ENCODE measurements around the gene KCNAB2. TPM values are rescaled to one million over a fixed set of nuclear protein-coding genes. Genes with fewer than 3 reads are reported as not detected.
"Not testable (repeated sequence)": the region's sequence is repeated elsewhere in the genome, so short reads cannot be mapped to it uniquely, and the experiment has no call there.

KCNAB2 gene
- total and polyA plus RNA-seq, 9 donors = 2.4 to 7.8 (median 5.4) TPM

DNA sequence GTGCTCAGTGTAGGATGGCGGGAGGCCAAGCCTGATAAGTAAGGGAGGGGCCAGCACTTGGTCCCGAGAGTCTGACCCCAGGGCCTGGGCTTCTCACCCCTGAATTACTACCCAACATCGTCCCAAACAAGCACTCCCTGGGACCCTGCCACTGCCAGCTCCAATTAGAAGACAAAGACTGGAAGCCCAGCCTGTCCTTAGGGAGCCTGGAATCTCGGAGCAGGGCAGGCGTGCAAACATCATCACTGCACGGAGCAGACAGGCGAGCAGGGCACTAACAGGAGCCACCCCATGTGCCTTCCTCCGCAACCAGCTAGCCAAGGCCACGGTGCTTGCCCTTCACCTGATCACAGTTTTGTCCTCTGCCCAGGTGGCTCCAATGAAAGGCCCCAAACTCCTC is 23.2 kb downstream of the KCNAB2 start:
- Histone ChIP-seq H3K4me3 (ENCODE audit: low read length) (no peak overlapping the region), H3K4me1 (ENCODE audit: control insufficient read depth, insufficient read depth, low read length) (peaks cover 27% of the 10 kb centered on the region), H3K27me3 (ENCODE audit: control insufficient read depth, insufficient read depth, low read length) (peaks cover 18% of the 10 kb centered on the region), H3K9me3 (replicated peaks; ENCODE audit: control insufficient read depth, low read depth, low read length) (no peaks in the 10 kb centered on the region), H3K27ac (ENCODE audit: low read length) (no peak overlapping the region), H3K36me3 (ENCODE audit: control insufficient read depth, insufficient read depth, low read length) (no peaks in the 10 kb centered on the region)
- WGBS (ENCODE audit: insufficient coverage) = 72% methylated on average over 7 of the region's 9 CpGs
- DNase-seq = no peak

DNA sequence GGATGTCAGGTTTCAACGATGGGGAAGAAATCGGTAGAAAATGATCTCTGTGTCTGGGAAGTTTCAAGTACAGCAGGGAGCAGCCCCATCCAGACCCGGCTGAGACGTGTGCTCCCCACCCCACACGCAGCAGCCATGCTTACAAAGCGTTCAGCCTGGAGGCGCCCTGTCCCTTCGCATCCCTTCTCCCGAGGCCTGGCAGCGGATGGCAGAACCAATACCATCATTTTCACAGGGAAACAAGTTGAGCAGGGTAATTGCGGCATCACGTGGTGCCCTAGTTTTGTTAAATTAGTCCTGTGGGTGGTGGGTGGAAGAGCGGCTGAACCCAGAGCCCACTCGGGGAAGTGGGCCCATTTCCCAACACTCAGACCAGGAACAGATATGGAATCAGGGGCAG is 23.9 kb downstream of the KCNAB2 start:
- Histone ChIP-seq H3K27ac (ENCODE audit: low read length) (no peak overlapping the region), H3K9me3 (replicated peaks; ENCODE audit: control insufficient read depth, low read depth, low read length) (no peaks in the 10 kb centered on the region), H3K4me3 (ENCODE audit: low read length) (no peak overlapping the region), H3K4me1 (ENCODE audit: control insufficient read depth, insufficient read depth, low read length) (peaks cover 25% of the 10 kb centered on the region), H3K36me3 (ENCODE audit: control insufficient read depth, insufficient read depth, low read length) (no peaks in the 10 kb centered on the region), H3K27me3 (ENCODE audit: control insufficient read depth, insufficient read depth, low read length) (peaks cover 16% of the 10 kb centered on the region)
- 74% methylated on average over 4 of the region's 14 CpGs for WGBS (ENCODE audit: insufficient coverage)
- DNase-seq = no peak

DNA sequence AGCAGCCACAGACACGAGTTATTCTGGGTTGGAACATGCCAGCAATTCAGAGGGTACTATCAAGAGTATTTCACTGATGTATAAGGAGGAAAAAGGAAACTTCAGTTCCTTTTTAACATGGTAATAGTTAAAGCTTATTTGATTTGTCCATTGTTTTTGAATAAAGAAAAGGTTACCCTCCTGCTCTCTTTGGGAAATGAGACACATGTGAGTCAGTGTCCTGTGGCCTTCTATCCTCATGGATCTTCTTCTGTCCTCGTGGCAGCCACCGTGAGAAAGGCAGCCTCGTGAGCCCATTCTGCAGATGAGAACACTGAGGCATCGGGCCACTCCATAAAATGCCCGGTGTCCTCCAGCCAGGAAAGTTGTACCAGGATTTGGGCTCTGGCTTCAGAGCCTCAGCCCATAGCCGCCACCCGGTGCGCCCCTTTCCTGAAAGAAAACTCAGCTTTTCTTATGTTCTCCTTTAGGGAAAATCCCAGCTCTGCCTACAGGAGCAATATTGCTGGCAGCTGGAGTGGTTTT is 24.8 kb downstream of the KCNAB2 start:
- WGBS (ENCODE audit: insufficient coverage) = 95% methylated on average over 5 of the region's 9 CpGs
- Histone ChIP-seq H3K4me1 (ENCODE audit: control insufficient read depth, insufficient read depth, low read length) (peaks cover 16% of the 10 kb centered on the region), H3K27me3 (ENCODE audit: control insufficient read depth, insufficient read depth, low read length) (peaks cover 14% of the 10 kb centered on the region), H3K4me3 (ENCODE audit: low read length) (no peak overlapping the region), H3K36me3 (ENCODE audit: control insufficient read depth, insufficient read depth, low read length) (no peaks in the 10 kb centered on the region), H3K9me3 (replicated peaks; ENCODE audit: control insufficient read depth, low read depth, low read length) (no peaks in the 10 kb centered on the region), H3K27ac (ENCODE audit: low read length) (no peak overlapping the region)
- no peak for DNase-seq

DNA sequence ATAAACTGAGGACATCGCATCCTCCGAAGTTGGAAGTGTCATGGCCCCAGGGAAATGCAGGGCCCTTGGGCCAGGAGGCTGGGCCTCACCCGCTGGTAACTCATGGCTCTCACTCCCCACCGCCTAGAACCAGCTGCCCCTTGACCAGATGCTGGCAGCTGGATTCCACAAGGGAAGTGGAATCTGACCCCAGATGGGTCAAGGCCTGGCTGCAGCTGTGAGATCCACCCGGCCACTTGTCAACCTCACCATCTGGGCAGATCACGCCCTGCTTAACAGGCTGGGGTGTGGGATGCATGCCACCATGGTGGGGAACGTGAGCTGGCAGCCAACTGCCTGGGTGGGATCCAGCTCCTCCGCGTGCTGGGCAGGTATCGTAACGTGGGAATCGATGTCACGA is 25.5 kb downstream of the KCNAB2 start:
- Histone ChIP-seq H3K9me3 (replicated peaks; ENCODE audit: control insufficient read depth, low read depth, low read length) (no peaks in the 10 kb centered on the region), H3K36me3 (ENCODE audit: control insufficient read depth, insufficient read depth, low read length) (no peaks in the 10 kb centered on the region), H3K27ac (ENCODE audit: low read length) (no peak overlapping the region), H3K4me3 (ENCODE audit: low read length) (no peak overlapping the region), H3K27me3 (ENCODE audit: control insufficient read depth, insufficient read depth, low read length) (peaks cover 8% of the 10 kb centered on the region), H3K4me1 (ENCODE audit: control insufficient read depth, insufficient read depth, low read length) (peaks cover 12% of the 10 kb centered on the region)
- peak; percentile 58 for DNase-seq
- 67% methylated on average over 13 of the region's 13 CpGs for WGBS (ENCODE audit: insufficient coverage)

DNA sequence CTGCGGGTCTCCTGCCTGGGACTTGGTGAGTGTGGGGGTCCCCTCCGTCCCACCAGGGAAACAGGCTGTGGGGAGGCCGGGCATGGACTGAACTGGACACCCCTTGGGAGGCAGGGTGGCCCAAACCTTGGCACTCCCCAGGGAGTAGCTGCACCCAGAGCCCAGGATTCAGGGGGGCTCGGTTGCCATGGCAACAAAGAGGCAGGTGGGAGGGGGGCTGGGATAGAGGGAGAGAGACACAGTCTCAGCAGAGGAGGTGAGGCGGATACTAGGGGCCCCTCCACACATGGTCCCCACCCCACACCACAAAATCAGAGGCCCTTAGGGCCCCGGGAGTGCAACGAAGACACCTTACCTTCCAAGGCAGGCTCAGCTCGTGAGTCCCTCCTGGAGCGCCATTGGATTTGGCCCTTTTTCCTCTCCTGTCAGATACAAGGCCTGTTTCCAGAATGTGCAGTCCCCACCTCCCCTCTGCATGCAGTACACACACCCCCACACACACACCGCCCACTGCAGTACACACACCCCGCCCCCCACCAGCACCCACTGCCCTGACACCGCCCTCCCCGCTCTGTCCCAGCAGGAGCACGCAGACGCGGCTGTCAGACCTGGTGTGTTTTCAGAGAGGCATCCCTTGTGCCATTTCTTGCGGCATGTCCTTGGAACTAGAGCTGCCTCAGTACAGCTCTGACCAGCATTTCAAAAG is 27.2 kb downstream of the KCNAB2 start:
- no peak for DNase-seq
- peaks cover 4% of the 10 kb centered on the region for H3K27me3 ChIP-seq (ENCODE audit: control insufficient read depth, insufficient read depth, low read length)
- no peak overlapping the region for H3K4me3 ChIP-seq (ENCODE audit: low read length)
- H3K9me3 ChIP-seq (replicated peaks; ENCODE audit: control insufficient read depth, low read depth, low read length) = no peaks in the 10 kb centered on the region
- WGBS (ENCODE audit: insufficient coverage) = 63% methylated on average over 14 of the region's 17 CpGs
- no peak overlapping the region for H3K27ac ChIP-seq (ENCODE audit: low read length)
- H3K36me3 ChIP-seq (ENCODE audit: control insufficient read depth, insufficient read depth, low read length) = no peaks in the 10 kb centered on the region
- H3K4me1 ChIP-seq (ENCODE audit: control insufficient read depth, insufficient read depth, low read length) = peaks cover 12% of the 10 kb centered on the region

DNA sequence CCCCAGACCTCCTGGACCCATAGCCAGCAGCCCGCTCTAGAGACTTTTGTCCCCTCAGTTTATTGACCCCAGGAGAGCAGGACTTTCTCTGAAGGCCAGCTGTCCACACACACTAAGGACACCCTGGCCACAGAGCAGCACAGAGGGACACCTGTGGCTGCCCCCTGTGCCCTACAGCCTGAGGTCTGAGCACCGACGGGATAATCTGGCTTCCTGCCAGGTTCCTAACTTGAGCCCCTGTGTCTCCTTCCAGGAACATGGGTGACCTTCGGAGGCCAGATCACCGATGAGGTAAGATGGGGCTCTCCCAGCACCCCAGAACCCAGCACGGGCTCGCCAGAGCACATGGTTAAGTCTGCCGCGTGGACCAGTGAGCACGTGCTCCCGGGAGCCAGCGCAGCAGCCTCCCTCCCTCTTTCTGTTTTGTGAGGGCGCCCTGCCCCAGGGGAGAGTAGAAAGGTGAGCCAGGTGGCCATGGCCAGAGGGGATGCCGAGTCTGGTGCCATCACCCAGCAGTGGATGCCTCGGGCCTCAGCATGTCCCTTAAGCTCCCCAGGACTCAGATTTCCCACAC is 27.9 kb downstream of the KCNAB2 start:
- DNase-seq = no peak
- Histone ChIP-seq H3K36me3 (ENCODE audit: control insufficient read depth, insufficient read depth, low read length) (no peaks in the 10 kb centered on the region), H3K27ac (ENCODE audit: low read length) (no peak overlapping the region), H3K4me1 (ENCODE audit: control insufficient read depth, insufficient read depth, low read length) (peaks cover 12% of the 10 kb centered on the region), H3K4me3 (ENCODE audit: low read length) (no peak overlapping the region), H3K27me3 (ENCODE audit: control insufficient read depth, insufficient read depth, low read length) (peaks cover 3% of the 10 kb centered on the region), H3K9me3 (replicated peaks; ENCODE audit: control insufficient read depth, low read depth, low read length) (no peaks in the 10 kb centered on the region)
- WGBS (ENCODE audit: insufficient coverage) = 83% methylated on average over 10 of the region's 15 CpGs

DNA sequence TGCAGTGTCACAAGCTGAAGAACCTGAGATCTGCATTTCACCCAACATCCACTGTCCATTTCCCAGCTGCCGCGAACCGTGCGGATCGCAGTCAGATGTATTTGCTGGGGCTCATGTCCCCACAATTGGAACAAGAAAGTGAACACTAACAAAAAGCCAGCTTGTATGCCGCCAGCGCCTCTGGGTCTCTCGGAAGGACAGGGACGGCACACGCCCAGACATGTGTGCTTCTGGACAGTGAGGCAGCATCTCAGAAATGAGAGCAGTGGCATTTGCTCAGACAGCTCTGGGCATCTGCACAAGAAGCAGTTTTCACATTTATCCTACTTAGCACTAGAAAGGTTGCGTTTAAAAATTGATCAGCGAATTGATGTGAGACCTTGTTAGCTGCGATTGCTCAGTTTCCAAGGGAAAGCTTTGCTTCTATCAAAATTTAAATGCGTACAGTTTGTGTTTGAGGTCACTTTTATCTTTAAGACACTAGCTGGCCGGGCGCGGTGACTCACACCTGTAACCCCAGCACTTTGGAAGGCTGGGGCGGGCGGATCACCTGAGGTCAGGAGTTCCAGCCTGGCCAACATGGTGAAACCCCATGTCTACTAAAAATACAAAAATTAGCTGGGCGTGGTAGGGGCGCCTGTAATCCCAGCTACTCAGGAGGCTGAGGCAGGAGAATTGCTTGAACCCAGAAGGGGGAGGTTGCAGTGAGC is 28.7 kb downstream of the KCNAB2 start:
- H3K27ac ChIP-seq (ENCODE audit: low read length) = no peak overlapping the region
- 88% methylated on average over 17 of the region's 21 CpGs for WGBS (ENCODE audit: insufficient coverage)
- H3K36me3 ChIP-seq (ENCODE audit: control insufficient read depth, insufficient read depth, low read length) = no peaks in the 10 kb centered on the region
- H3K27me3 ChIP-seq (ENCODE audit: control insufficient read depth, insufficient read depth, low read length) = peaks cover 3% of the 10 kb centered on the region
- DNase-seq = no peak
- H3K9me3 ChIP-seq (replicated peaks; ENCODE audit: control insufficient read depth, low read depth, low read length) = no peaks in the 10 kb centered on the region
- H3K4me1 ChIP-seq (ENCODE audit: control insufficient read depth, insufficient read depth, low read length) = peaks cover 12% of the 10 kb centered on the region
- H3K4me3 ChIP-seq (ENCODE audit: low read length) = no peak overlapping the region

DNA sequence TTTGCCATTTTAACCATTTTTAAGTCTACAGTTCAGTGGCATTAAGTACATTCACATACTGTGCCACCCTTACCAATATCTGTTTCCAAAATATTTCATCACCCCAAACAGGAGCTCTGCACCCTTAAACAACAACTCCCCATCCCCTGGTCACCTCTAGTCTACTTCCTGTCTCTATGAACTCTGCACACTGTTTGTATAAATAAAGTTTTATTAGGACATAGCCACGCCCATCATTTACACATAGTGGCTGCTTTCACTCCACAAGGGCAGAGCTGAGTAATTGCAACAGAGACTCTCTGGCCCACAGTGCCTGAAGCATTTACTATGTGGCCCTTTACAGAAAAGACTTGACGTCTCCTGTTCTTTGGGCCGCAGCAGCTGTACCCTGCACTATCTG is 30.1 kb downstream of the KCNAB2 start:
- WGBS (ENCODE audit: insufficient coverage) = 93% methylated on average over 3 of the region's 3 CpGs
- H3K36me3 ChIP-seq (ENCODE audit: control insufficient read depth, insufficient read depth, low read length) = no peaks in the 10 kb centered on the region

DNA sequence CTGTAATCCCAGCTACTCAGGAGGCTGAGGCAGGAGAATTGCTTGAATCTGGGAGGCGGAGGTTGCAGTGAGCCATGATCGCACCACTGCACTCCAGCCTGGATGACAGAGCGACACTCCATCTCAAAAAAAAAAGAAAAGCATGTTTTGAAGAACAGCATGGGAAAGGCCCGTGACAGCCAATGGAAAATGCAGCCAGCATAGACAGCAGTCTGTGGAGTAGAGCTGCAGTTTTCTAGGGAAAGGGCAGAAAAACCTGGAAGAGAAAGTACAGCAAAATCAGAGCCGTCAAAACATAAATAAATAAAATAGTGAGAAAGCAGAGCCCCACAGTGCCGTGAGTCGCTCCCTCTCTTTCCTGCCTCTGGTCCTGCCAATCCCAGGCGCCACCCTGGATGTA is 31.4 kb downstream of the KCNAB2 start:
- WGBS (ENCODE audit: insufficient coverage) = 75% methylated on average over 1 of the region's 8 CpGs
- H3K36me3 ChIP-seq (ENCODE audit: control insufficient read depth, insufficient read depth, low read length); H3K27me3 ChIP-seq (ENCODE audit: control insufficient read depth, insufficient read depth, low read length); H3K9me3 ChIP-seq (replicated peaks; ENCODE audit: control insufficient read depth, low read depth, low read length); H3K27ac ChIP-seq (ENCODE audit: low read length); DNase-seq; H3K4me3 ChIP-seq (ENCODE audit: low read length): not testable (repeated sequence)
- peaks cover 14% of the 10 kb centered on the region for H3K4me1 ChIP-seq (ENCODE audit: control insufficient read depth, insufficient read depth, low read length)

More for the DNA sequence above, 30.1 kb downstream of the KCNAB2 start:
- Histone ChIP-seq H3K27ac (ENCODE audit: low read length) (no peak overlapping the region), H3K27me3 (ENCODE audit: control insufficient read depth, insufficient read depth, low read length) (peaks cover 3% of the 10 kb centered on the region), H3K9me3 (replicated peaks; ENCODE audit: control insufficient read depth, low read depth, low read length) (no peaks in the 10 kb centered on the region), H3K4me3 (ENCODE audit: low read length) (no peak overlapping the region), H3K4me1 (ENCODE audit: control insufficient read depth, insufficient read depth, low read length) (peaks cover 20% of the 10 kb centered on the region)
- no peak for DNase-seq

DNA sequence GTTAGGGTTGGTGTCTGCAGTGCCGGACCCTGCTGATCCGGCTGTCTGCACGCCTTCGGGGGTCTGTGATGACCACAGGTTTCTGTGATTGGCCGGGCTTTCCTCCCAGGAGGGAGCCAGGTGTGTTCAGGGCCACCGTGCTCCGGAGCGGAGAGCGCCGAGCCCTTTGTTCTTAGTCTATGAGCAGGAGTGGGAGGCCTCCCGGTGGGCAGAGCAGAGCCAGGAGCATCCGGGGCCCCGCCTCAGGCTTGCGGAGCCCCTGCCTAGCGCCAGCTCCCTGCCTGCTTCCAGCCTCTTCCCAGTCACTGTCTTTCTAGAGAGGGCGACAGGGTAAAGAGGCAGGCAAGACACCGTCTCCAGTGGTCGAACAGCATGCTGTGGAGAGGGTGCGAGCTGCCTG is 31.8 kb downstream of the KCNAB2 start:
- no peak for DNase-seq
- Histone ChIP-seq H3K36me3 (ENCODE audit: control insufficient read depth, insufficient read depth, low read length) (no peaks in the 10 kb centered on the region), H3K4me1 (ENCODE audit: control insufficient read depth, insufficient read depth, low read length) (peaks cover 17% of the 10 kb centered on the region), H3K9me3 (replicated peaks; ENCODE audit: control insufficient read depth, low read depth, low read length) (no peaks in the 10 kb centered on the region), H3K27ac (ENCODE audit: low read length) (no peak overlapping the region), H3K27me3 (ENCODE audit: control insufficient read depth, insufficient read depth, low read length) (peaks cover 3% of the 10 kb centered on the region), H3K4me3 (ENCODE audit: low read length) (no peak overlapping the region)
- WGBS (ENCODE audit: insufficient coverage) = 66% methylated on average over 18 of the region's 19 CpGs

All from muscle of leg (tissue), 11 donors.